Kidney epithelial cell (primary cell): ENCODE data around the gene PLXNC1. TPM values are rescaled to one million over a fixed set of nuclear protein-coding genes. Genes with fewer than 3 reads are reported as not detected.

Experiments used
- DNase-seq: peaks from one replicate; pipeline ENCODE4 v3.0.0-alpha.2; 2010; ENCODE audit warnings: low read depth
- H3K27me3 ChIP-seq: 2 replicates; pipeline ENCODE4 v1.6.0; 2011; ENCODE audit warnings: low read length; ENCODE audit not compliant: control insufficient read depth, insufficient read depth
- H3K36me3 ChIP-seq: 2 replicates; pipeline ENCODE4 v1.5.1; 2011; ENCODE audit warnings: low read length; ENCODE audit not compliant: control insufficient read depth, insufficient read depth
- H3K4me3 ChIP-seq: 2 replicates; pipeline ENCODE4 v1.5.1; 2011; ENCODE audit warnings: low read depth, mild to moderate bottlenecking, control low read depth, low read length
- CTCF ChIP-seq: IDR thresholded peaks from 2 replicates; pipeline ENCODE4 v1.5.1; 2011; ENCODE audit warnings: mild to moderate bottlenecking, moderate library complexity, low read length, control low read depth, inconsistent platforms; ENCODE audit not compliant: insufficient read depth, poor library complexity, severe bottlenecking
- total RNA-seq: library from RNA; depleted of rRNA; stranded (reverse); fragments of >200 nt; gene quantifications from 2 replicates; pipeline ENCODE4 v1.2.3, GENCODE V29; 2015

Gene PLXNC1
- total RNA-seq, 1 donor from 2014 or later, result 0.21 TPM

- no peak overlapping the region for H3K4me3 ChIP-seq
- peaks cover 46% of the 10 kb centered on the region for H3K27me3 ChIP-seq
- no peak for TF ChIP-seq CTCF
- DNase-seq, result no peak
- H3K36me3 ChIP-seq, result no peaks in the 10 kb centered on the region
Measured at GRCh38 chr12:94152292-94153078, 4.1 kb downstream of the PLXNC1 start.

DNA sequence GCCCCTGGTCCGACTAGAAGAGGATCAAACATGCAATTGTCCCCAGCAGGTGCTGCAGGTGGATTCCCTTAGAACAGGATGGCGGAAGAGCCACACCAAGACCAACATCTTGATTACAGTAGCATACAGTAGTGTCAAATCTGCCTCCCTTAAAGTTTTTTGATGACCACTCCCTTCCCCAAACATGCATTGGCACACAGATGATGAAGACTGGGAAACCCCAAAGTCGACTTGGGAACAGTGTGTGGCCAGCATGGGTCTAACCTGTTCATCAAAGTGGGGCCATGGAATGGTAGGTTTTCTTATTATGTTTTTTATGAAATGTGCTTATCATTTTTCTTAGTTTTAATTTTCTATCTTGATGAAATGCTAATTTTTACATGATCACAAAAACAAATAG, 8.8 kb downstream of the PLXNC1 start:
- no peak overlapping the region for H3K4me3 ChIP-seq
- peaks cover 9% of the 10 kb centered on the region for H3K27me3 ChIP-seq
- no peak for TF ChIP-seq CTCF
- H3K36me3 ChIP-seq, result no peaks in the 10 kb centered on the region
- no peak for DNase-seq

DNA sequence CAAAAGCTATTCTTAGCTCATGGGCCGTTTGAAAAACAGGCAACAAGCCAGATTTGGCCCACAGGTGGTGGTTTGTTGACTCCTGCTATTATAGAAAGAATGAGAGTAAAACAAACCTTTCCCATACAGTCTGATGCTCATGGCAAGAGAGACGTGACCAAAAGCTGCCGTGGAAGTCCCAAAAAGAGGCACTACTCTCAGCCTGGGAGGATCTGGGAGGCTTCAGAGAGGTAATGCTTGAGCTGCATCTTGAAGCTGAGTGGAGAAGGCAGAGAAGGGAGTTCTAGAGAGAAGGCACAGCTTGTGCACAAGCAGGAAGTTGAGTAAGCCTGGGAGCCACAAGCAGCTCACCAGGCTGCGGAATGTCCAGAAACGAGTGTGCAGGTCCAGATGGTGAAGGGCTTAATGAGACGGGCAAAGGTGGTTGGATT, 9.6 kb downstream of the PLXNC1 start:
- TF ChIP-seq CTCF, result no peak
- H3K27me3 ChIP-seq, result peaks cover 7% of the 10 kb centered on the region

DNA sequence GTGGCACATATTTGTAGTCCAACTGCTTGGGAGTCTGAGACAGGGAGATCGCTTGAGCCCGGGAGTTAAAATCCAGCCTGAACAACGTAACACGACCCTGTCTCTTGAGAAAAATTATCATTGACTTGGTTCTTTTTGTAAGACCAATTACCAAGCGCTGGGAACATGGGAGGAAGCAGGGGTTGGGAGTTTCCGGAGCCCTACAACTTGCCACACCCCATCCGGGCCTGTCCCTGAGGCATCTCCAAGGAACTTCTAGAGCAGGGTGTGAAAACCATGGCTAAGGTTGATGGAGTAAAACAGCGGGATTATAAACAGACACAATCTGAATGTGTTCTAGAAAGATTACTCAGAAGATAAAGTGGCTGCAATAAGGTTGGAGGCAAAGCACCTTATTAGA, 10.3 kb downstream of the PLXNC1 start:
- no peak for TF ChIP-seq CTCF
- peaks cover 4% of the 10 kb centered on the region for H3K27me3 ChIP-seq
- H3K4me3 ChIP-seq, result no peak overlapping the region
- no peaks in the 10 kb centered on the region for H3K36me3 ChIP-seq
- no peak for DNase-seq

More for the DNA sequence above, 9.6 kb downstream of the PLXNC1 start:
- Histone ChIP-seq H3K4me3 (no peak overlapping the region), H3K36me3 (no peaks in the 10 kb centered on the region)
- no peak for DNase-seq

- DNase-seq, result no peak
- H3K4me3 ChIP-seq, result no peak overlapping the region
- H3K27me3 ChIP-seq, result peaks cover 2% of the 10 kb centered on the region
- no peaks in the 10 kb centered on the region for H3K36me3 ChIP-seq
- TF ChIP-seq CTCF, result no peak
Measured at GRCh38 chr12:94162108-94162507, 13.7 kb downstream of the PLXNC1 start.

DNA sequence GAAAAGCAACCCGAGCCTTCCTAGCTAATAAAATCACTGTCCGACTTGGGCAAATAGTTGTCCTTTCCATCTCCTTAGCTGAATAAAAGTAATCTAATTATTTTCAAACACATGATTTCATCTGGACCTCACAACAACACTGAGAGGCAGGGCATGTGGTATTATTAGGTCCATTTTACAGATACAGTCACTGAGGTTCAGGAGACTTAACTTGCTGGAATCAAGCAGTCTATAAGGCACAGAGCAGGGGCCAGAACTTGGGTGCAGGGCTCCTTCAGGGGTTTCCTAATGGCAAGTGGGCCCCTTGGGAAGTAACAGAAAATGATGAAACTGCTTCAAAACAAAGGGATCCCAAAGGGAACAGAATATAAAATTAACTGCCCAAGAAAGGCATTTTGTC, 15.5 kb downstream of the PLXNC1 start:
- no peak for DNase-seq
- peaks cover 7% of the 10 kb centered on the region for H3K27me3 ChIP-seq
- no peaks in the 10 kb centered on the region for H3K36me3 ChIP-seq
- H3K4me3 ChIP-seq, result no peak overlapping the region
- no peak for TF ChIP-seq CTCF
